GM18858 (cell line): ENCODE measurements around the gene PTPRQ.
"Not testable (repeated sequence)": the region's sequence is repeated elsewhere in the genome, so short reads cannot be mapped to it uniquely, and the experiment has no call there.

ENCODE experiments used
- ATAC-seq: cut with Tn5 transposase; IDR thresholded peaks from one replicate; pipeline ENCODE4 v1.9.1; 2021; ENCODE audit not compliant: unreplicated experiment

The PTPRQ gene

GRCh38 chr12:80627782-80628181 lies 183.7 kb downstream of the PTPRQ start:
- ATAC-seq: no peak

- ATAC-seq: no peak
Measured at GRCh38 chr12:80632835-80633234, 188.8 kb downstream of the PTPRQ start.

- ATAC-seq: no peak
Measured at GRCh38 chr12:80634903-80635302, 190.9 kb downstream of the PTPRQ start.

GRCh38 chr12:80636832-80637231 lies 192.8 kb downstream of the PTPRQ start:
- no peak for ATAC-seq

GRCh38 chr12:80641936-80642335 lies 197.9 kb downstream of the PTPRQ start:
- ATAC-seq: no peak

- no peak for ATAC-seq
Measured at GRCh38 chr12:80643961-80644360, 199.9 kb downstream of the PTPRQ start.

- ATAC-seq: no peak
Measured at GRCh38 chr12:80648881-80649280, 204.8 kb downstream of the PTPRQ start.

GRCh38 chr12:80655751-80656150 lies 211.7 kb downstream of the PTPRQ start:
- no peak for ATAC-seq

GRCh38 chr12:80659512-80660063 lies 215.6 kb downstream of the PTPRQ start:
- no peak for ATAC-seq

- ATAC-seq: no peak
Measured at GRCh38 chr12:80662586-80662985, 218.6 kb downstream of the PTPRQ start.

- no peak for ATAC-seq
Measured at GRCh38 chr12:80670214-80670613, 226.2 kb downstream of the PTPRQ start.

- ATAC-seq: not testable (repeated sequence)
Measured at GRCh38 chr12:80676042-80676636, 232.1 kb downstream of the PTPRQ start.

- ATAC-seq: no peak
Measured at GRCh38 chr12:80676856-80677255, 232.8 kb downstream of the PTPRQ start.

- ATAC-seq: no peak
Measured at GRCh38 chr12:80677994-80678393, 234.0 kb downstream of the PTPRQ start.

- no peak for ATAC-seq
Measured at GRCh38 chr12:80679346-80680131, 235.5 kb downstream of the PTPRQ start.

- peak; percentile 82 for ATAC-seq
Measured at GRCh38 chr12:80681287-80681686, 237.3 kb downstream of the PTPRQ start.

GRCh38 chr12:80681786-80682185 lies 237.8 kb downstream of the PTPRQ start:
- ATAC-seq: no peak

- no peak for ATAC-seq
Measured at GRCh38 chr12:80684077-80684495, 240.1 kb downstream of the PTPRQ start.

GRCh38 chr12:80690090-80690489 lies 246.1 kb downstream of the PTPRQ start:
- no peak for ATAC-seq

- ATAC-seq: no peak
Measured at GRCh38 chr12:80690513-80690912, 246.5 kb downstream of the PTPRQ start.

GRCh38 chr12:80692114-80692513 lies 248.1 kb downstream of the PTPRQ start:
- ATAC-seq: peak; percentile 49

GRCh38 chr12:80697270-80697887 lies 253.3 kb downstream of the PTPRQ start:
- no peak for ATAC-seq
